CD14-positive monocyte (primary cell): Measurements from ENCODE around the gene DGKB. TPM values are rescaled to one million over a fixed set of nuclear protein-coding genes. Genes with fewer than 3 reads are reported as not detected.
A peak's percentile ranks its signal among the peaks of the same experiment; 100 is the strongest.

Experiments used
- DNase-seq, 3 donors: peaks; one replicate each; pipeline ENCODE4 v3.0.0-alpha.2; 2011 to 2022
- H2AFZ ChIP-seq: 2 replicates; pipeline ENCODE4 v1.6.0; 2012; ENCODE audit warnings: mild to moderate bottlenecking, low read depth, low read length, inconsistent platforms; ENCODE audit not compliant: insufficient read depth, poor library complexity, severe bottlenecking
- H3K27ac ChIP-seq, 2 donors: 1 replicate in 1 of 2; 2 replicates in 1 of 2; pipeline ENCODE4 v1.5.1; 2012 to 2013; ENCODE audit warnings: low read length in 2 of 2, control low read depth in 1 of 2, inconsistent platforms in 1 of 2, low read depth in 1 of 2, mild to moderate bottlenecking in 1 of 2
- H3K27me3 ChIP-seq, 2 donors: one replicate each; pipeline versions ENCODE4 v1.6.0 to v1.6.1; 2011 to 2013; ENCODE audit warnings: low read length in 2 of 2; ENCODE audit not compliant: control insufficient read depth in 2 of 2, insufficient read depth in 2 of 2
- H3K36me3 ChIP-seq, 2 donors: replicated peaks in 1 of 2; 1 replicate in 1 of 2; 2 replicates in 1 of 2; pipeline versions ENCODE4 v1.5.1 to v1.6.1; 2012 to 2013; ENCODE audit warnings: low read length in 2 of 2, control low read depth in 1 of 2, inconsistent platforms in 1 of 2, mild to moderate bottlenecking in 1 of 2; ENCODE audit not compliant: insufficient read depth in 2 of 2, control insufficient read depth in 1 of 2
- H3K4me1 ChIP-seq, 2 donors: 1 replicate in 1 of 2; 2 replicates in 1 of 2; pipeline versions ENCODE4 v1.5.1 to v1.6.1; 2012 to 2013; ENCODE audit warnings: low read length in 2 of 2, control low read depth in 1 of 2, inconsistent platforms in 1 of 2, mild to moderate bottlenecking in 1 of 2, moderate library complexity in 1 of 2; ENCODE audit not compliant: insufficient read depth in 2 of 2, control insufficient read depth in 1 of 2
- H3K4me2 ChIP-seq: replicated peaks from 2 replicates; pipeline ENCODE3; 2012; ENCODE audit warnings: low read length, moderate library complexity, mild to moderate bottlenecking; ENCODE audit not compliant: poor library complexity, severe bottlenecking; ENCODE audit errors: extremely low read depth
- H3K4me3 ChIP-seq, 3 experiments: fragments of 200-600 bp in 1 of 3; sonication (generic) in 1 of 3; replicated peaks in 1 of 3; 1 replicate in 2 of 3; 2 replicates in 1 of 3; pipeline ENCODE4 v1.5.1; 2011 to 2013; ENCODE audit warnings: low read length in 3 of 3, mild to moderate bottlenecking in 3 of 3, control low read depth in 2 of 3, low read depth in 2 of 3, inconsistent platforms in 1 of 3, moderate library complexity in 1 of 3
- H3K79me2 ChIP-seq: 2 replicates; pipeline ENCODE4 v1.6.0; 2012; ENCODE audit warnings: mild to moderate bottlenecking, control low read depth, inconsistent platforms, low read length, moderate library complexity; ENCODE audit not compliant: insufficient read depth
- H3K9ac ChIP-seq: 2 replicates; pipeline ENCODE4 v1.6.0; 2017; ENCODE audit warnings: low read length, mild to moderate bottlenecking; ENCODE audit not compliant: insufficient read depth, poor library complexity, severe bottlenecking
- H3K9me3 ChIP-seq, 2 donors: replicated peaks in 1 of 2; 1 replicate in 1 of 2; 2 replicates in 1 of 2; pipeline versions ENCODE4 v1.5.1 to v1.6.1; 2012 to 2013; ENCODE audit warnings: low read length in 2 of 2, control low read depth in 1 of 2; ENCODE audit not compliant: control insufficient read depth in 1 of 2, insufficient read depth in 1 of 2
- H4K20me1 ChIP-seq: 2 replicates; pipeline ENCODE4 v1.6.0; 2012; ENCODE audit warnings: mild to moderate bottlenecking, low read length, control low read depth, moderate library complexity; ENCODE audit not compliant: insufficient read depth
- H3K27ac Mint-ChIP-seq, 7 donors: one replicate each; pipeline ENCODE4 v1.8.0; 2020; ENCODE audit warnings: mild to moderate bottlenecking in 7 of 7, mixed read lengths in 7 of 7, moderate library complexity in 6 of 7, inconsistent platforms in 2 of 7
- H3K27me3 Mint-ChIP-seq, 3 donors: one replicate each; pipeline ENCODE4 v1.8.0; 2021 to 2022; ENCODE audit warnings: low read depth in 3 of 3, mild to moderate bottlenecking in 3 of 3, mixed read lengths in 3 of 3, moderate library complexity in 3 of 3, inconsistent platforms in 1 of 3
- H3K36me3 Mint-ChIP-seq, 2 donors: one replicate each; pipeline ENCODE4 v1.8.0; 2020; ENCODE audit warnings: mixed read lengths in 2 of 2, inconsistent platforms in 1 of 2, mild to moderate bottlenecking in 1 of 2
- H3K4me1 Mint-ChIP-seq: one replicate; pipeline ENCODE4 v1.8.0; 2020; ENCODE audit warnings: mild to moderate bottlenecking, mixed read lengths
- H3K4me3 Mint-ChIP-seq, 2 donors: one replicate each; pipeline ENCODE4 v1.8.0; 2020; ENCODE audit warnings: mild to moderate bottlenecking in 2 of 2, mixed read lengths in 2 of 2, moderate library complexity in 1 of 2
- H3K9me3 Mint-ChIP-seq, 7 donors: one replicate each; pipeline ENCODE4 v1.8.0; 2020 to 2022; ENCODE audit warnings: mixed read lengths in 7 of 7, mild to moderate bottlenecking in 6 of 7, moderate library complexity in 6 of 7, inconsistent platforms in 2 of 7
- WGBS: methylation state at CpG from one replicate; pipeline ENCODE4 v1.1.5; 2013; ENCODE audit warnings: missing lambda C conversion rate; ENCODE audit not compliant: insufficient coverage; 5-methylcytosine and 5-hydroxymethylcytosine counted together
- intact Hi-C, 2 donors: fragments of 100-400 bp; cut with micrococcal nuclease; formaldehyde crosslinking; loops; one replicate each; pipeline versions ENCODE4 v1.15.0 to v1.15.1; 2023
- polyA plus RNA-seq, 3 donors: library from polyadenylated mRNA; depleted of rRNA in 1 of 3; unstranded in 2 of 3; stranded (reverse) in 1 of 3; fragments of 300-500 nt in 2 of 3; fragments of >200 nt in 1 of 3; fragmentation: Illumina TruSeq in 2 of 3; gene quantifications; 1 replicate in 2 of 3; 2 replicates in 1 of 3; pipeline ENCODE4 v1.2.3, GENCODE V29; 2012 to 2021
- TF ChIP-seq, protein P1 (sequence below): fragments of 200-600 bp; IDR thresholded peaks from one replicate; pipeline ENCODE4 v1.8.0; 2022; ENCODE audit warnings: antibody characterized with exemption, mild to moderate bottlenecking

DGKB gene
- polyA plus RNA-seq, 3 donors: not detected

DNA sequence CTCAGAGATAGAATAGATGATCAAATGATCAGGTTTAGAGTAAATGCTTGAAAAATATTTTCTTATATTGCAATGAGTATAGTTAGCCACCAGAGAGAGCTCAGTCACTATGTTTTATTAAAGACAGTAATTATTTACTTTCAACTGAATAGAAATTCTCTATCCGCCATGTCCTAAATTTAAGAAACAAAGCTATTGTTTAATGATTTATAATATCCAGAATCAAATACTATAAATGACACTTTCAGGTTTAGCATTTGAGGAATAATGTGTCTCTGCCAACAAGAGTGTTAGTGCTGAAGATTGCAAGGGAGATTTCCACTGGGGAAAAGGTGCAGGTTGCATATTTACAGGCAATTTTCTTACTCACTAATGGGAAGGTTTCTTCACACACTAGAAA lies 184.7 kb downstream of the DGKB start:
- TF ChIP-seq, protein P1, sequence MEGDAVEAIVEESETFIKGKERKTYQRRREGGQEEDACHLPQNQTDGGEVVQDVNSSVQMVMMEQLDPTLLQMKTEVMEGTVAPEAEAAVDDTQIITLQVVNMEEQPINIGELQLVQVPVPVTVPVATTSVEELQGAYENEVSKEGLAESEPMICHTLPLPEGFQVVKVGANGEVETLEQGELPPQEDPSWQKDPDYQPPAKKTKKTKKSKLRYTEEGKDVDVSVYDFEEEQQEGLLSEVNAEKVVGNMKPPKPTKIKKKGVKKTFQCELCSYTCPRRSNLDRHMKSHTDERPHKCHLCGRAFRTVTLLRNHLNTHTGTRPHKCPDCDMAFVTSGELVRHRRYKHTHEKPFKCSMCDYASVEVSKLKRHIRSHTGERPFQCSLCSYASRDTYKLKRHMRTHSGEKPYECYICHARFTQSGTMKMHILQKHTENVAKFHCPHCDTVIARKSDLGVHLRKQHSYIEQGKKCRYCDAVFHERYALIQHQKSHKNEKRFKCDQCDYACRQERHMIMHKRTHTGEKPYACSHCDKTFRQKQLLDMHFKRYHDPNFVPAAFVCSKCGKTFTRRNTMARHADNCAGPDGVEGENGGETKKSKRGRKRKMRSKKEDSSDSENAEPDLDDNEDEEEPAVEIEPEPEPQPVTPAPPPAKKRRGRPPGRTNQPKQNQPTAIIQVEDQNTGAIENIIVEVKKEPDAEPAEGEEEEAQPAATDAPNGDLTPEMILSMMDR: peak; percentile 12
- Mint-ChIP-seq H3K36me3 (no peaks in the 10 kb centered on the region), H3K4me3 (no peak overlapping the region), H3K27ac (no peak overlapping the region), H3K9me3 (peaks cover 0 to 1% (median 0%) of the 10 kb centered on the region in 7 donors), H3K27me3 (peaks cover 0 to 3% (median 0%) of the 10 kb centered on the region in 3 donors), H3K4me1 (no peaks in the 10 kb centered on the region)
- no CpG with 5 or more reads among the region's 1 CpG for WGBS
- Histone ChIP-seq H3K4me1 (no peaks in the 10 kb centered on the region), H3K9me3 (no peaks in the 10 kb centered on the region), H4K20me1 (no peaks in the 10 kb centered on the region), H3K9ac (no peak overlapping the region), H3K27me3 (no peaks in the 10 kb centered on the region), H3K4me2 (no peak overlapping the region), H3K79me2 (no peaks in the 10 kb centered on the region), H3K4me3 (no peak overlapping the region), H3K27ac (no peak overlapping the region), H3K36me3 (no peaks in the 10 kb centered on the region), H2AFZ (no peak overlapping the region)
- intact Hi-C loops: no loop called here
- DNase-seq: no peak

- DNase-seq: no peak
- Histone ChIP-seq H4K20me1 (no peaks in the 10 kb centered on the region), H3K36me3 (no peaks in the 10 kb centered on the region), H3K9ac (no peak overlapping the region), H3K79me2 (no peaks in the 10 kb centered on the region), H3K4me3 (no peak overlapping the region), H3K4me2 (no peak overlapping the region), H3K4me1 (no peaks in the 10 kb centered on the region), H3K27ac (no peak overlapping the region), H3K9me3 (no peaks in the 10 kb centered on the region), H3K27me3 (no peaks in the 10 kb centered on the region), H2AFZ (no peak overlapping the region)
- Mint-ChIP-seq H3K27me3 (peaks cover 0 to 3% (median 0%) of the 10 kb centered on the region in 3 donors), H3K9me3 (peaks cover 0 to 1% (median 0%) of the 10 kb centered on the region in 7 donors), H3K36me3 (no peaks in the 10 kb centered on the region), H3K4me1 (no peaks in the 10 kb centered on the region), H3K27ac (no peak overlapping the region), H3K4me3 (no peak overlapping the region)
- TF ChIP-seq, protein P1: no peak
- intact Hi-C loops: no loop called here
These were observed 185.4 kb downstream of the DGKB start for GRCh38 chr7:14717169-14717568.
